HepG2 (cell line): ENCODE data around the gene RAB3A. TPM values are rescaled to one million over a fixed set of nuclear protein-coding genes. Genes with fewer than 3 reads are reported as not detected.

Experiments used
- AKAP8 ChIP-seq: sonication (generic); formaldehyde crosslinking; IDR thresholded peaks from 2 replicates; pipeline ENCODE4 v1.5.1; 2020; ENCODE audit warnings: mild to moderate bottlenecking, missing genetic modification reagents
- ASH2L ChIP-seq: fragments of 300-600, 200-600 bp; sonication (generic); IDR thresholded peaks from 2 replicates; pipeline ENCODE4 v1.7.0; 2017; ENCODE audit warnings: low read depth, mild to moderate bottlenecking, moderate library complexity, mixed read lengths, low read length; ENCODE audit not compliant: insufficient read length
- FOXA1 ChIP-seq, 2 experiments: fragments of 450-650 bp in 1 of 2; sonication (generic) in 1 of 2; formaldehyde crosslinking in 1 of 2; IDR thresholded peaks; 2 replicates each; pipeline versions ENCODE4 v1.4.0 to v1.6.1; 2016 to 2020; ENCODE audit warnings: missing genetic modification reagents in 1 of 2
- HNF4A ChIP-seq: sonication (generic); formaldehyde crosslinking; IDR thresholded peaks from 2 replicates; pipeline ENCODE4 v1.4.0; 2020; ENCODE audit warnings: missing genetic modification reagents
- NFE2L1 ChIP-seq: sonication (generic); formaldehyde crosslinking; IDR thresholded peaks from 2 replicates; pipeline ENCODE4 v1.4.0; 2020; ENCODE audit warnings: missing genetic modification reagents, mild to moderate bottlenecking, borderline replicate concordance
- PHF8 ChIP-seq: sonication (generic); formaldehyde crosslinking; IDR thresholded peaks from 2 replicates; pipeline ENCODE4 v1.5.0; 2020; ENCODE audit warnings: missing genetic modification reagents
- POLR2G ChIP-seq: fragments of 200-400 bp; formaldehyde crosslinking; IDR thresholded peaks from 2 replicates; pipeline ENCODE4 v1.6.1; 2018; ENCODE audit warnings: mild to moderate bottlenecking, low read depth, low read length, moderate library complexity
- SRSF9 ChIP-seq: fragments of 200-400 bp; formaldehyde crosslinking; IDR thresholded peaks from 2 replicates; pipeline ENCODE4 v1.6.1; 2018; ENCODE audit warnings: borderline replicate concordance, mild to moderate bottlenecking, low read depth, low read length; ENCODE audit not compliant: insufficient read depth, poor library complexity, severe bottlenecking
- TGIF2 ChIP-seq: IDR thresholded peaks from 2 replicates; pipeline ENCODE4 v1.6.1; 2016; ENCODE audit warnings: control low read depth, missing compliant biosample characterization
- polyA plus RNA-seq, 8 experiments: library from polyadenylated mRNA; depleted of rRNA in 3 of 8; stranded (reverse) in 7 of 8; unstranded in 1 of 8; fragments of >200 nt; fragmentation: Illumina TruSeq in 4 of 8; extraction: Trizol in 4 of 8; gene quantifications; 2 replicates each; pipeline versions ENCODE4 v1.2.1 to v1.2.3, GENCODE V29; 2011 to 2016; ENCODE audit warnings: low read depth in 4 of 8, missing spikeins in 1 of 8, mixed read lengths in 1 of 8; ENCODE audit not compliant: insufficient read depth in 1 of 8
- total RNA-seq, 5 experiments: library from RNA; depleted of rRNA; stranded (reverse); fragments of >200 nt; fragmentation: Illumina TruSeq; extraction: Trizol; gene quantifications; 2 replicates each; pipeline ENCODE4 v1.2.3, GENCODE V29; 2016; ENCODE audit warnings: low read depth in 1 of 5
- TF ChIP-seq, protein P1 (sequence below): sonication (generic); formaldehyde crosslinking; IDR thresholded peaks from 2 replicates; pipeline ENCODE4 v1.5.0; 2020; ENCODE audit warnings: missing genetic modification reagents
- TF ChIP-seq, protein P2 (sequence below): sonication (generic); formaldehyde crosslinking; conservative IDR thresholded peaks from 2 replicates; pipeline ENCODE4 v1.8.0; 2022; ENCODE audit warnings: mild to moderate bottlenecking, moderate library complexity, missing genetic modification reagents
- TF ChIP-seq, protein P3 (sequence below): IDR thresholded peaks from 2 replicates; pipeline ENCODE4 v1.6.1; 2012; ENCODE audit warnings: low read depth, low read length, improper control_type of control experiment
- TF ChIP-seq, protein P4 (sequence below): sonication (generic); formaldehyde crosslinking; IDR thresholded peaks from 2 replicates; pipeline ENCODE4 v1.4.0; 2020; ENCODE audit warnings: missing genetic modification reagents
- TF ChIP-seq, protein P5 (sequence below), 2 experiments: fragments of 450-650 bp in 1 of 2; sonication (generic) in 1 of 2; formaldehyde crosslinking; IDR thresholded peaks; 2 replicates each; pipeline versions ENCODE4 v1.5.0 to v1.8.0; 2020 to 2022; ENCODE audit warnings: mild to moderate bottlenecking in 1 of 2, missing genetic modification reagents in 1 of 2

Gene RAB3A
- total and polyA plus RNA-seq, 2 of the 13 experiments (the other 11 are each of a cell fraction or from before 2014, with no cell fraction given) = 0.58 to 0.98 TPM

DNA sequence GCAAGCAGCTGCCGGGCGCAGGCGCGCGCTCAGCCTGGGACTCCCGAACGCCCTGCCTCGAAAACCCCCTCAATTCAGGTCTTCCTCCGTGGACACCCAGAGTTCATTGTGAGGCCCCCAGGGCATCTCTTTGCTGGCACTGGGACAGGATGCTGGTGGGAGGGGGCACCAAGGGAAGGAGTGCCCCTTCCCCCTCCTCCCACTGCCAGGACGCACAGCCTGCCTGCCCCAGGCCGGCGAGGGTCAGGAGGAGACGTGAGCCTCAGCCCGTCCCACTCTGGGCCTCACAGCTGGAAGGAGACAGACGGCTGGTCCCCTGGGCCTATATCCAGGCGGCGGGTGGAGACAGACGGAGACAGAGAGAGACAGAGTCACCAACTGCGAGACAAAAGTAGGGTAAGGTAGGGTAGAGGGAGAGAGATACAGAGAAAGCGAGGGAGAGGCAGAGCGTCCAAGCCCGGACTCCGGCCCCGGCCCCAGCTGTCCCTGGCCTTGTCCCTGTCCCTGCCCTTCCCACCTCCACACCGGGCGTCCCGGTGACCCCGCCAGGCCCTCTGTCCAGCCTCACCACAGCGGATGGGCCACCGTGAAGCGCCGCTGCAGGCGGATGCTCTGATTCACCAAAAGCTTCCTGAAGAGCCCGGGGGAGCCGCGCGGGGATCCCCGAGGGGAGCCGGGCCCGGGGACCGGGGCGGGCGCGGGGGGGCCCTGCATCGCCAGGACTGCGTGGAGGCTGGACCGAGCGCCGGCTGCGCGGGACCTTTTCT, 22.0 kb upstream of the RAB3A start, which contains the start of gene PDE4C (continued):
- TF ChIP-seq FOXA1 (IDR thresholded peaks at IDR 0.05) = no peak
- no peak for TF ChIP-seq FOXA1 (CRISPR knock-in tag; IDR thresholded peaks at IDR 0.05)
- 0 out of 2 replicates have a peak, but pooled peaks have one; percentile 23 for TF ChIP-seq POLR2G
- TF ChIP-seq SRSF9 = no peak
- TF ChIP-seq, protein P1, sequence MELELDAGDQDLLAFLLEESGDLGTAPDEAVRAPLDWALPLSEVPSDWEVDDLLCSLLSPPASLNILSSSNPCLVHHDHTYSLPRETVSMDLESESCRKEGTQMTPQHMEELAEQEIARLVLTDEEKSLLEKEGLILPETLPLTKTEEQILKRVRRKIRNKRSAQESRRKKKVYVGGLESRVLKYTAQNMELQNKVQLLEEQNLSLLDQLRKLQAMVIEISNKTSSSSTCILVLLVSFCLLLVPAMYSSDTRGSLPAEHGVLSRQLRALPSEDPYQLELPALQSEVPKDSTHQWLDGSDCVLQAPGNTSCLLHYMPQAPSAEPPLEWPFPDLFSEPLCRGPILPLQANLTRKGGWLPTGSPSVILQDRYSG (CRISPR knock-in tag) = no peak
- TF ChIP-seq, protein P2, sequence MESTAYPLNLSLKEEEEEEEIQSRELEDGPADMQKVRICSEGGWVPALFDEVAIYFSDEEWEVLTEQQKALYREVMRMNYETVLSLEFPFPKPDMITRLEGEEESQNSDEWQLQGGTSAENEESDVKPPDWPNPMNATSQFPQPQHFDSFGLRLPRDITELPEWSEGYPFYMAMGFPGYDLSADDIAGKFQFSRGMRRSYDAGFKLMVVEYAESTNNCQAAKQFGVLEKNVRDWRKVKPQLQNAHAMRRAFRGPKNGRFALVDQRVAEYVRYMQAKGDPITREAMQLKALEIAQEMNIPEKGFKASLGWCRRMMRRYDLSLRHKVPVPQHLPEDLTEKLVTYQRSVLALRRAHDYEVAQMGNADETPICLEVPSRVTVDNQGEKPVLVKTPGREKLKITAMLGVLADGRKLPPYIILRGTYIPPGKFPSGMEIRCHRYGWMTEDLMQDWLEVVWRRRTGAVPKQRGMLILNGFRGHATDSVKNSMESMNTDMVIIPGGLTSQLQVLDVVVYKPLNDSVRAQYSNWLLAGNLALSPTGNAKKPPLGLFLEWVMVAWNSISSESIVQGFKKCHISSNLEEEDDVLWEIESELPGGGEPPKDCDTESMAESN = 0 out of 2 replicates have a peak, but pooled peaks have one; percentile 43
- TF ChIP-seq, protein P3, sequence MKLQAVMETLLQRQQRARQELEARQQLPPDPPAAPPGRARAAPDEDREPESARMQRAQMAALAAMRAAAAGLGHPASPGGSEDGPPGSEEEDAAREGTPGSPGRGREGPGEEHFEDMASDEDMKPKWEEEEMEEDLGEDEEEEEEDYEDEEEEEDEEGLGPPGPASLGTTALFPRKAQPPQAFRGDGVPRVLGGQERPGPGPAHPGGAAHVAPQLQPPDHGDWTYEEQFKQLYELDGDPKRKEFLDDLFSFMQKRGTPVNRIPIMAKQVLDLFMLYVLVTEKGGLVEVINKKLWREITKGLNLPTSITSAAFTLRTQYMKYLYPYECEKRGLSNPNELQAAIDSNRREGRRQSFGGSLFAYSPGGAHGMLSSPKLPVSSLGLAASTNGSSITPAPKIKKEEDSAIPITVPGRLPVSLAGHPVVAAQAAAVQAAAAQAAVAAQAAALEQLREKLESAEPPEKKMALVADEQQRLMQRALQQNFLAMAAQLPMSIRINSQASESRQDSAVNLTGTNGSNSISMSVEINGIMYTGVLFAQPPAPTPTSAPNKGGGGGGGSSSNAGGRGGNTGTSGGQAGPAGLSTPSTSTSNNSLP = no peak
- TF ChIP-seq AKAP8 (CRISPR knock-in tag) = 0 out of 2 replicates have a peak, but pooled peaks have one; percentile 53
- TF ChIP-seq, protein P4, sequence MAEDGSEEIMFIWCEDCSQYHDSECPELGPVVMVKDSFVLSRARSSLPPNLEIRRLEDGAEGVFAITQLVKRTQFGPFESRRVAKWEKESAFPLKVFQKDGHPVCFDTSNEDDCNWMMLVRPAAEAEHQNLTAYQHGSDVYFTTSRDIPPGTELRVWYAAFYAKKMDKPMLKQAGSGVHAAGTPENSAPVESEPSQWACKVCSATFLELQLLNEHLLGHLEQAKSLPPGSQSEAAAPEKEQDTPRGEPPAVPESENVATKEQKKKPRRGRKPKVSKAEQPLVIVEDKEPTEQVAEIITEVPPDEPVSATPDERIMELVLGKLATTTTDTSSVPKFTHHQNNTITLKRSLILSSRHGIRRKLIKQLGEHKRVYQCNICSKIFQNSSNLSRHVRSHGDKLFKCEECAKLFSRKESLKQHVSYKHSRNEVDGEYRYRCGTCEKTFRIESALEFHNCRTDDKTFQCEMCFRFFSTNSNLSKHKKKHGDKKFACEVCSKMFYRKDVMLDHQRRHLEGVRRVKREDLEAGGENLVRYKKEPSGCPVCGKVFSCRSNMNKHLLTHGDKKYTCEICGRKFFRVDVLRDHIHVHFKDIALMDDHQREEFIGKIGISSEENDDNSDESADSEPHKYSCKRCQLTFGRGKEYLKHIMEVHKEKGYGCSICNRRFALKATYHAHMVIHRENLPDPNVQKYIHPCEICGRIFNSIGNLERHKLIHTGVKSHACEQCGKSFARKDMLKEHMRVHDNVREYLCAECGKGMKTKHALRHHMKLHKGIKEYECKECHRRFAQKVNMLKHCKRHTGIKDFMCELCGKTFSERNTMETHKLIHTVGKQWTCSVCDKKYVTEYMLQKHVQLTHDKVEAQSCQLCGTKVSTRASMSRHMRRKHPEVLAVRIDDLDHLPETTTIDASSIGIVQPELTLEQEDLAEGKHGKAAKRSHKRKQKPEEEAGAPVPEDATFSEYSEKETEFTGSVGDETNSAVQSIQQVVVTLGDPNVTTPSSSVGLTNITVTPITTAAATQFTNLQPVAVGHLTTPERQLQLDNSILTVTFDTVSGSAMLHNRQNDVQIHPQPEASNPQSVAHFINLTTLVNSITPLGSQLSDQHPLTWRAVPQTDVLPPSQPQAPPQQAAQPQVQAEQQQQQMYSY (CRISPR knock-in tag) = 0 out of 2 replicates have a peak, but pooled peaks have one; percentile 64
- peak; percentile 22 for TF ChIP-seq ASH2L
- no peak for TF ChIP-seq TGIF2
- 0 out of 2 replicates have a peak, but pooled peaks have one; percentile 27 for TF ChIP-seq NFE2L1 (CRISPR knock-in tag)
- TF ChIP-seq PHF8 (CRISPR knock-in tag) = peak; percentile 13; the same call in 1 of the 2 replicates
- TF ChIP-seq, protein P5, sequence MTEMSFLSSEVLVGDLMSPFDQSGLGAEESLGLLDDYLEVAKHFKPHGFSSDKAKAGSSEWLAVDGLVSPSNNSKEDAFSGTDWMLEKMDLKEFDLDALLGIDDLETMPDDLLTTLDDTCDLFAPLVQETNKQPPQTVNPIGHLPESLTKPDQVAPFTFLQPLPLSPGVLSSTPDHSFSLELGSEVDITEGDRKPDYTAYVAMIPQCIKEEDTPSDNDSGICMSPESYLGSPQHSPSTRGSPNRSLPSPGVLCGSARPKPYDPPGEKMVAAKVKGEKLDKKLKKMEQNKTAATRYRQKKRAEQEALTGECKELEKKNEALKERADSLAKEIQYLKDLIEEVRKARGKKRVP (CRISPR knock-in tag; IDR thresholded peaks at IDR 0.05) = no peak
- TF ChIP-seq HNF4A (CRISPR knock-in tag) = peak; percentile 45; the same call in 1 of the 2 replicates
